HG02588 (cell line): ENCODE data around the gene BACE2.
"Not testable (repeated sequence)": the region's sequence is repeated elsewhere in the genome, so short reads cannot be mapped to it uniquely, and the experiment has no call there.

Experiments used
- ATAC-seq: cut with Tn5 transposase; IDR thresholded peaks from one replicate; pipeline ENCODE4 v1.9.1; 2021; ENCODE audit warnings: mild to moderate bottlenecking, moderate library complexity; ENCODE audit not compliant: unreplicated experiment

BACE2 gene

DNA sequence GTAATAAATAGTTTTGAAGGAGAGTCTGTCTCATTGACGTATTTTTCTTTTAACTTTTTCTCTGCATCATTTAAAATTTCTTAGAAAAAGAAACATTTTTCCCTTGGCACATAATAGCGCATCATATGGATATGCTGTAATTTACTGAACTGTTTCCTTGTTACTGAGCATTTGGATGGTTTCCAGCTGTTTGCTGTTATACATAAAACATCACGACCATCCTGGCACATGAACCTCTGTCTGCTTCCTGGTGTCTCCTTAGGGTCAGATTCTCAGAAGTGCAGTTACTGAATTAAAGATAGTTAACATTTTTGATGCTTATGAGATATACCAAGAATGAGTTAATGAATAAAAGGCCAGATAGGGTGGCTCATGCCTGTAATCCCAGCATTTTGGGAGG lies 67.2 kb downstream of the BACE2 start:
- no peak for ATAC-seq

DNA sequence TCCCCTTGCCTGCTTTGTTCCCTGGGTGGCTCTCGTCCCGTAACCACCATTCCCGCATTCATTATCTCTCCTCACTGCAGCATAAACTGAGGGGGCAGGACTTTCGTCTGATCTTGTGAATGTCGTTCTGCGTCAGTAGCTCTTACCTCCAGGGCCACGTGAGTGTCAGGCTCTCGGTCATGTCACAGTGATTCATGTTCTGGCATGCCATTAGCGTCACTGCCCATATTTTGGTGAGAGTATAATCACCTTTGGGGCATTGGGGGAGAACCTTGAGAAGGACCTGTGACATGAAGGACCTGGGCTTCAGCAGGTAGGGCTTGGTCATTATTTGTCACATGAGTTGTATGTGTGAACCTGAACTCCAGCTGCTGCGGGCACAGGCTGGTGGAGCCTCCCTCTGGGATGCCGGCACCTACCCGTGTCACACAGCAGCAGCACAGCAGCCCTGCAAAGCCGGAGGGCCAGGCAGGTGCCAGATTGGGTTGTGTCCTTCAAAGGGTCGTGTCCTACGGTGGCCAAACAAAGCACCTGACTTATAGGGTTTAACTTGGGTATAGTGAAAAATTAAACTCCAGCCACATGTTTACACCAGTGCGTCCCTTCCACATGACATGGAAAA lies 68.5 kb downstream of the BACE2 start:
- ATAC-seq = no peak

DNA sequence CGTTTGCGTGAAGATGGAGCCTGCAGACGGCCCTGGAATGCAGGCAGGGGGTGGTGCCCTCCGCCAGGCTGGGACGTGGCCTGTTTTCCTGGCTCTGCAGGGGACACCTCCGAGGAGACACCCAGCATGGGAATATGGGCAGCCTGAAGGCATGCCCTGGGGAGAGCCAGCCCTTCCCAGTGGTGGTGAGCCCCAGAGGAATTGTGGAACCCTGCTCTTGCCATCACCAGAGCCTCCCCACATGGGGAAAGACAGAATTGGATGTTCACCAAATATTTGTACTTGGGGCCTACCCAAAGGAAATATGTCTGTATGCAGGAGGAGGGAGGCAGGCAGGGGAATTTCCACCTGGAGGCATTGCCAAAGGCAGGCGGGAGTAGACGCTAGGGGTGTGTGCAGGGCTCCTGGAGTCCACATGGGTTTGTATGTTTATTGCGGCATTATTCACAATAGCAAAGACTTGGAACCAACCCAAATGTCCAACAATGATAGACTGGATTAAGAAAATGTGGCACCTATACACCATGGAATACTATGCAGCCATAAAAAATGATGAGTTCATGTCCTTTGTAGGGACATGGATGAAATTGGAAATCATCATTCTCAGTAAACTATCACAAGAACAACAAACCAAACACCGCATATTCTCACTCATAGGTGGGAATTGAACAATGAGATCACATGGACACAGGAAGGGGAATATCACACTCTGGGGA lies 70.3 kb downstream of the BACE2 start:
- not testable (repeated sequence) for ATAC-seq

DNA sequence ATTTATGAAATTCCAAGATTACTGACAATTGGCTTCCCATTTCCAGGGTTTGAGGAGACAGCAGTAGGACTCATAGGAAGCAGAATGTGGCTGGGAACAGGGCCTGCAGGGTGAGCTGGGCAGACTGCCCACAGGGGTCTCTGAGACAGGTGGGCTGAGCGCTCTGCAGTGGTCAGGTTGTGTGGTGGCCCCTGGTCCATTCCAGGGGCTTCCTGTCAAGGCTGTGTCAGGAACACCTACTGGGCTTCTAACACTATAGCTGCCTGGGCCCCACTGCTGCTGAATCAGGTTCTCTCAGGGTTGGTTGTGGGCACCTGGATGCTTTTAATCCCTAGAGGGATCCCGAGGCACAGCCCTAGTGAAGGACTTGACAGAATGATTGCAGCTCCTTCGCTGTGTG lies 72.1 kb downstream of the BACE2 start:
- no peak for ATAC-seq

DNA sequence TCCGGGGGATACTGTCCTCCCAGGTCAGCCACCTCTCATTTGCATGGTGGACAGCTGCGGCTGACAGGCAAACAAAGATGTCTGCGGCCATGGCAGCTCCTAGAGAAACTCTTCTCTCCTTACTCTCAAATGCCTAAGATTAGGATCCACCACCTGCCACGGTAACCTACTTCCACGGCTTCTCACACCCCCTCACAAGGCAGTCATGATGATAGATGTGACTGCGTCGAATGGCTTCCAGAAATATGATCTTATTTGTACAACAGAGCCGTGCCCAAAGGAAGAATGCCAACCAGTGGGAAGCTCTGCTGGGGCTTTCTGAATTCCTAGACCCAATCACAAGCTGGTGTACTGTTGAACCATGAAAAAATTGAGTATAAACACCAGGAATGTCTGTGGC lies 73.4 kb downstream of the BACE2 start:
- ATAC-seq = no peak

DNA sequence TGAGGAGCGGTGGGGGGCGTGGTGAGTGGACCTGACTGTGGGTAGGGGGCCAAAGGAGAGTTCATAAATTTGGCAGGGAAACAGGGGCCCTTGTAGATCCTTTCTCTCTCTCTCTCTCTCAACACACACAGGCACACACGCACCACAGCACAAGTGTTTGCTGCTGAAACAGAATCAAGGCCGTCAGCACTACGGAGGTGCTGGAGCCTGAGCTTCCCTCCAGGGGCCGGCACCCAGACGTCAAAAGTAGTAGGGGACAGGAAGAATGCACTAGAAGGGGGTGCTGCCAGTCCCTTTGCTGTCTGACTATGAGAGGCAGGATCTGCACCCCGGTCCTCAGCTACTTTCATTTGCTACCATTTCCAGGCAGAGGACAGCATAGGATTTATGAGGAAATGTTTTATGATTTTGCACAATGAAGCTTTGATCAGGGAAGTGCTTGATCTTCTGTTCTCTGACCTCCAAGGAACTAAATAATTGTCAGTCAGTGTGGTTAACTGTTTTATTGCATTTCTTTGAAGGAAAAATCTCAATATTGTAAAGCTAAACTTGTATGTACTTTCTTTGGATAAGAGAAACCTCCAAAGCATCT lies 74.4 kb downstream of the BACE2 start:
- ATAC-seq = no peak

DNA sequence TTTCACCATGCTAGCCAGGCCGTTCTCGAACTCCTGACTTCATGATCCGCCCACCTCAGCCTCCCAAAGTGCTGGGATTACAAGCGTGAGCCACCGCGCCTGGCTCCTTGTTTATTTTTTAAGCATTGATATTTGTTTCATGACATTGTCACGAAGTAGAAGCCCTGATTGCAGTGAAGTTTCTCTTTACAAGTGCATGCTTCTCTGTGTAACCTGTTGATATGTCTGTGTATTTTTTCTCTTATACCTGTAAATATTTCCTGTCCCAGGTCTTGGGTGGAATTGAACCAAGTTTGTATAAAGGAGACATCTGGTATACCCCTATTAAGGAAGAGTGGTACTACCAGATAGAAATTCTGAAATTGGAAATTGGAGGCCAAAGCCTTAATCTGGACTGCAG lies 75.1 kb downstream of the BACE2 start:
- ATAC-seq = no peak

DNA sequence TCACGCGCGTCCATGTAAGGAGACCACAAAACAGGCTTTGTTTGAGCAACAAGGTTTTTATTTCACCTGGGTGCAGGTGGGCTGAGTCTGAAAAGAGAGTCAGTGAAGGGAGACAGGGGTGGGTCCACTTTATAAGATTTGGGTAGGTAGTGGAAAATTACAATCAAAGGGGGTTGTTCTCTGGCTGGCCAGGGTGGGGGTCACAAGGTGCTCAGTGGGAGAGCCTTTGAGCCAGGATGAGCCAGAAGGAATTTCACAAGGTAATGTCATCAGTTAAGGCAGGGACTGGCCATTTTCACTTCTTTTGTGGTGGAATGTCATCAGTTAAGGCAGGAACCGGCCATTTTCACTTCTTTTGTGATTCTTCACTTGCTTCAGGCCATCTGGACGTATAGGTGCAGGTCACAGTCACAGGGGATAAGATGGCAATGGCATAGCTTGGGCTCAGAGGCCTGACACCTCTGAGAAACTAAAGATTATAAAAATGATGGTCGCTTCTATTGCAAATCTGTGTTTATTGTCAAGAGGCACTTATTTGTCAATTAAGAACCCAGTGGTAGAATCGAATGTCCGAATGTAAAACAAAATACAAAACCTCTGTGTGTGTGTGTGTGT lies 76.4 kb downstream of the BACE2 start:
- ATAC-seq = not testable (repeated sequence)

DNA sequence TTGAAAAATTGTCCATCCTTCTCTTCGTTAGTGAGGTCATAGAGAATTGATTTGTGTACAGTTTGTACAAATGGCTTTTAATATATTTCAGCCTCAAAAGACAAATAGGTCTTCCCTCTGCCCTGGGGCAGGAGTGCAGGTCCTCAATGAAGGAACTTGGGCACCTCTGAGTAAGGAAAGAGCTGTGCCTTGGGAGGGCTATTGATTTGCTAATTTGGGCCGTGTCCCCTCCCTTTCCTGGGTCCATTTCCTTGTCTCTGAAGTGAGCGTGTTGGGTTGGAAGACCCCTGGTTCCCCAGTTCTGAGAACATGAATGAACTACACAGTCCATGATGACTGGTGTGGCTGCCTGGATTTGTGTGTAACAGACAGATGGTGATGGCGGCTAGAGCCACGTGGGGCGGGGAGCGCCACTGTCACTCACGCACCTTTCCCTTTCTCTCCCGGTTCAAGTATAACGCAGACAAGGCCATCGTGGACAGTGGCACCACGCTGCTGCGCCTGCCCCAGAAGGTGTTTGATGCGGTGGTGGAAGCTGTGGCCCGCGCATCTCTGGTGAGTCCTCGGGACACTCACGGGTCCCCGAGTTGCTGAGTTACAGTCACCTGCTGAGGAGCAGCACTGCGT lies 77.7 kb downstream of the BACE2 start:
- no peak for ATAC-seq

DNA sequence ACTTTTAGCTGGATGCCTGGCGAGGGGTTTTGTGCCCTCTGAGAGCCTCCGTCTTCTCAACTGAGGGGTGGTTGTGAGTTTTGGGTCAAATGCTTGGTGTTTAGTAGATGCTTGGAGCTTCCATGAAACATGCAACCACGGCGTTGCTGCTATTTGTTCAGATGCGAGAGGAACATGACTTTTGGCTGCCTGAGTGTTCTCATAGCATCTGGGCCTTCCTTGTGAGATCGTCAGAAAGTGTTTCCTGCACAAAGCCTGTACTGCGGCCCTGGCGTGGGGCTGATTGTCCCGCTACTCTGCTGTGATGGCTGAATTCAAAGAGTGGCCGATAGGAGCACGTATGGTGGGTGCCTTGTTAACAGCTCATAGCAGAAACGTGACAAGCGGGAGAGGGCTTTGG lies 78.8 kb downstream of the BACE2 start:
- no peak for ATAC-seq

DNA sequence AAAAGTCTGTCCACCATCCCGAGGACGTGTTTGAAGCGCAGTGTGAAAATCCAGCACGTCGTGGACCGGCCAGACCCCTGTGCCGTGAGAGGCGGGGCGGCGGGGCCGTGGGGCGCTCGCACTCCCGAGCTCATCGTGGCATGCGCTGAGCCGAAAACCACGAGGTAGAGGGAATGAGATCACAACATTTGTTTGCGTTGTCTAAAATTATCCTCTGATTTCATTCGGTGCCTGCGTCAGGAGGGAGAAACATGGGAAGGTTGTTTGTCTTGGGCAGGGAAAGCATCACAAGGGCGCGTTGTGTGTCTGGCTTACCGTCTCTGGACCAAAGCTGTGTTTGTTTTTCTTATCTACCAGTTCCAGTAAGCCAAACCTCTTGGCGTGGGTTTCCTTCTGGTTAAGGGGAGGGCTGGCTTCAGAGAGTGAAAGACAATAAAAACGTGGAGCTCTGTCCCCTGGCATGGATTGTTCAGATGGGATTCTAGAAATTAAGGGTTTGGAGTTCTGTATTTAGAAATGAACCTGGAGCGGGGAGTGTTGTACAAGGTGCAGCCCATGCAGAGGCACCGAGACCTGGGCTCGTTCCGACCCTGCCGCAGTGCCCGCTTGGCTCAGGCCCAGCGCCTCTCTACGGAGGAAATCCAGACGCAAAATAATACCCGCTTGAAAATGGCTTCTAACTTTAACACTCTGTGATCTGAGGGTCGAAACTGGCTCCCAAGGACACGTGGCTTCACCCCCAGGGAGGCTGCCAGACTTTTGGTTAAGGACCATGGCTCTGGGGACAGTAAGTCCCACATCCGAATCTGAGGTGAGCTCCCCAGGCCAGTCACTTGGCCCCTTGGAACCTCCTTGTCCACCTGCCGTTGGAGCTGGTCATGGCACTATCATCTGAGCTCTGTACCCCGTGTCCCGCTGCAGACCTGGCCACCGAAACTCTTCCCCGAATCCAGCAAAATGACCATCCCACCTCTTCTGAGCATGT lies 79.9 kb downstream of the BACE2 start:
- ATAC-seq = no peak

DNA sequence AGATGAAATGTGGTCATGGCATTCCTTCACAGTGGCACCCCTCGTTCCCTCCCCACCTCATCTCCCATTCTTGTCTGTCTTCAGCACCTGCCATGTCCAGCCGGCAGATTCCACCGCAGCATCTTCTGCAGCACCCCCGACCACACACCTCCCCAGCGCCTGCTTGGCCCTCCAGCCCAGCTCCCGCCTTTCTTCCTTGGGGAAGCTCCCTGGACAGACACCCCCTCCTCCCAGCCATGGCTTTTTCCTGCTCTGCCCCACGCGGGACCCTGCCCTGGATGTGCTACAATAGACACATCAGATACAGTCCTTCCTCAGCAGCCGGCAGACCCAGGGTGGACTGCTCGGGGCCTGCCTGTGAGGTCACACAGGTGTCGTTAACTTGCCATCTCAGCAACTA lies 81.5 kb downstream of the BACE2 start:
- no peak for ATAC-seq

DNA sequence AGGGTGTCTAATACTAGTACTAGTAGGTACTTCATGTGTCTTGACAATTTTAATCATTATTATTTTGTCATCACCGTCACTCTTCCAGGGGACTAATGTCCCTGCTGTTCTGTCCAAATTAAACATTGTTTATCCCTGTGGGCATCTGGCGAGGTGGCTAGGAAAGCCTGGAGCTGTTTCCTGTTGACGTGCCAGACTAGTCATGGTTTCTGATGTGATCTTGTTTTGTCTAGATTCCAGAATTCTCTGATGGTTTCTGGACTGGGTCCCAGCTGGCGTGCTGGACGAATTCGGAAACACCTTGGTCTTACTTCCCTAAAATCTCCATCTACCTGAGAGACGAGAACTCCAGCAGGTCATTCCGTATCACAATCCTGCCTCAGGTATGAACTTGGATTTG lies 82.6 kb downstream of the BACE2 start:
- ATAC-seq = no peak

DNA sequence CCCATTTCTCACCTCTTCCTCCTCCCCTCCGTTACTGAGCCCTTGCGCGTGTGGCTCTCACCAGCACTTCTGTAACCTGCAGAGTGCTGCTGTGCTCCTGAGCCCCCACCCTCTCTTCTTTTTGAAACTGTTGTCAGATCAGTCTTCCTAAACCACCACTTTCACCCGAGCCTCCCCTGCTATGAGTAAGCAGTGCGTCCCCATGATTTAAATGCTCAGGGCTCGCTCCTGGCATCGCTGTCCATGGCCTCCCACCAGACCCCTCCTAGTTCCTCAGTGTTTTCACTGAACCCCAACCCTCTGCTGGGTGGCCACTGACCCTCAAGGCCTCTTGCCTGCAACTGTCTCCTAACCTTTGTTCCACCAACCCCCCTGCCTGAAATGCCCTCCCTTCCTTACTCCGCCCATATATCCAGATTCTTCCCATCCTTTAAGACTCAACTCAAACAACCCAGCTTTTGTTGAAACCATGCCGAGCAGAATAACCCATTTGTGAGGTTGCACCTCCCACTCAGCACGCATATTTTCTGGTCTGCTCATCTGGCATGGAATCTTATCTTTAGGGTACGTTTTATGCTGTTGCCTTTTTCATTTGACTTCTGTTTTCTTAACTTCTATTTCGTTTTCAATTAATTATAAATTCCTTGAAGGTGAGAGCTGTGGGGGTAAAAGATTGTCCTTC lies 84.1 kb downstream of the BACE2 start:
- ATAC-seq = no peak

DNA sequence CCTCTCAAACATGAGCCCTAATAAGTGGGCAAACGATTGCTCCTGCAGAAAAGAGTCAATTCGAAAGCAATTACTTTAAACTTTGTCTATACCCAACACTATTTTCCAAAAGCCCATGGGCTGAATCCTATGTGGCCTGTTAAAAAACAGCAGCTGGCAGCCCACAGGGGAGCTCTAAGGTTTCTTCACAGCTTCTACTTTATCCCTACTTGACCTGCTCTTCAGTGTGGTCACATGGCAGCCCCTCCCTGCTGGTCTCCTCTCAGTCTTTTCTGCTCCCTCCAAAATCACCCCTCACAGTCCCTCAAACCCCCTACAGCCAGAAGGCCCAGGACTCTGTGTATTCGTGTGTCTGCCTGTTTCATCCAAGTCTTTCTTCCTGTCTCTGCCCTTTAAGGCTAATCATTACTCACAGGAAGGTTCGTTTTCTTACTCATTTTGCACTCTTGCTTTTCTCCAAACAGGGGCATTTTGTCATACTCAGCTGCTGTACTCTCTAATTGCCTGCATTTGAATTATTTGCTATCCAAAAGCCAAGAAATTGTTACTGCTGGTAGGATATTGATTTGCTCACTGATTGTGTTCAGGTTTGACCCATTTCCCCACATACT lies 86.2 kb downstream of the BACE2 start:
- no peak for ATAC-seq

DNA sequence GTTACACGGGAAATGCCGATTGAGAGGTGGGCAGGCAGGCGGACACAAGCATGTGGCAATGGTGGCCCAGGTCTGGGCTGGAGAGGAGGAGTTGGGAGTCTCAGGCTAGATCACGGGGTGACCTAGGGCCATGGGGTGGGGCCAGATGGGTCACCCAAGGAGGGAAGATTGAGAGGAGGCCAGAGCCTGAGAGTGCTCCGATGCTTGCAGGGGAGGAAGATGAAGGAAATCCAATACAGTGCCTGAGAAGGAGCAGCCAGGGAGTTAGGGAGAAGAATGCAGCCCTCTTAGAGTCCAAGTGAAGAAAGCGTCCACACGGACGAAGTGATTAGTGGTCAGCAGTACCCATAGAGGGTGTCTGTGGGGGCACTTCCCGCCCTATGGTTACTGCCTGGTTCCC lies 87.2 kb downstream of the BACE2 start:
- no peak for ATAC-seq

DNA sequence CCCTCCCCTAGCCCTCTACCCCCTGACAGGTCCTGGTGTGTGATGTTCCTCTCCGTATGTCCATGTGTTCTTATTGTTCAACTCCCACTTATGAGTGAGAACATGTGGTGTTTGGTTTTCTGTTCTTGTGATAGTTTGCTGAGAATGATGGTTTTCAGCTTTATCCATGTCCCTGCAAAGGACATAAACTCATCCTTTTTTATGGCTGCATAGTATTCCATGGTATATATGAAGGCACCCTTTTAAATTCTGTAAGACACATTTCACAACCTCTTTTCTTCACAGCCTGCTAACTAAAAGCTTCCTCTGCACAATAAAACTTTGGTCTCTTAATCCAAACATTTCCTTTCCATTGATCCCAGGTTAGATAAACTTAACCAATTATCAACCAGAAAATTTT lies 88.3 kb downstream of the BACE2 start:
- not testable (repeated sequence) for ATAC-seq

DNA sequence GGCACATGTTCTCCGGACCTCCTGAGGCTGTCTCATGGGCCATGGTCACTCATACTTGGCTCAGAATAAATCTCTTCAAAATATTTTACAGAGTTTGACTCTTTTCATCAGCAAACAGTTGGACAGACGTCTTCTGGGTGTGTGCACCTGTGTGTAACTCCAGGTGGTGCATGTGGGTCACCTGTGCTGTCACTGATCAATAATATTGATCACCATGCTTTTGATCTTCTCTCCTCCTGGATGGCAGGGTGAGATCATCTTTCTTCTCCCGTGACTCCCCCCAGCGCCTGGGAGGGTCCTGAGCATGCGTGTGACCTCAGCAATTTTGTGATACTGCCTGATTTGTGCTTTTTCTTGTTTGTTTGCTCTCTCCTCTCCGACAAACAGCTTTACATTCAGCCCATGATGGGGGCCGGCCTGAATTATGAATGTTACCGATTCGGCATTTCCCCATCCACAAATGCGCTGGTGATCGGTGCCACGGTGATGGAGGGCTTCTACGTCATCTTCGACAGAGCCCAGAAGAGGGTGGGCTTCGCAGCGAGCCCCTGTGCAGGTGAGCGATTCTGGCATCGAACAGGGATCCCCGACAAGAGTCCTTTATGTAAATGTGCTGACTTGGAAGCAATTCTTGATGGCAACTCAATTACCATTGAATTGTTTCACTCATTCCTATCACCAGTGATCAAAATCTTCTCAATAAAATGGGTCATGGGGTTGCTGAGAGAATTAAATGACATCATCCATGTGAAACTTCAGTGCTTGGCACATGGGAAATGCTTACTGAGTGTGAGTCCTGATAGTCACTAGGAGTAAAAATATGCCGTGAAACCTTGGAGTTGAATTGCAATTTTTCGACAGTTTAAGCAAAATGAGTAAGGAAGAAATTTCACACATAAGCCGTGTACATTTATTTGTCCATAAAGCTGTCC lies 89.1 kb downstream of the BACE2 start:
- ATAC-seq = no peak
